H1 (cell line): ENCODE measurements around the gene SH3TC2.

Source experiments
- BCL11A ChIP-seq, 2 experiments: IDR thresholded peaks; one replicate each; pipeline ENCODE4 v1.6.1; 2011; ENCODE audit warnings: low read depth in 2 of 2, low read length in 2 of 2, mild to moderate bottlenecking in 2 of 2
- CEBPB ChIP-seq: IDR thresholded peaks from 2 replicates; pipeline ENCODE4 v1.6.1; 2012; ENCODE audit warnings: low read depth, low read length
- PHF8 ChIP-seq: fragments of 200-600 bp; sonication (generic); conservative IDR thresholded peaks from 2 replicates; pipeline ENCODE4 v1.7.1; 2012; ENCODE audit warnings: low read depth, mild to moderate bottlenecking, inconsistent platforms, low read length, moderate library complexity
- POLR2A ChIP-seq, 2 experiments: IDR thresholded peaks; 1 replicate in 1 of 2; 2 replicates in 1 of 2; pipeline ENCODE4 v1.6.1; 2011; ENCODE audit warnings: low read depth in 2 of 2, low read length in 2 of 2, mild to moderate bottlenecking in 2 of 2; ENCODE audit errors: control extremely low read depth in 1 of 2
- TF ChIP-seq, protein P1 (sequence below), 3 experiments: IDR thresholded peaks; 1 replicate in 2 of 3; 2 replicates in 1 of 3; pipeline versions ENCODE4 v1.5.1 to v1.6.1; 2011; ENCODE audit warnings: low read length in 3 of 3, mild to moderate bottlenecking in 3 of 3, inconsistent platforms in 2 of 3, low read depth in 1 of 3, moderate library complexity in 1 of 3; ENCODE audit not compliant: insufficient read depth in 1 of 3; ENCODE audit errors: control extremely low read depth in 1 of 3

DNA sequence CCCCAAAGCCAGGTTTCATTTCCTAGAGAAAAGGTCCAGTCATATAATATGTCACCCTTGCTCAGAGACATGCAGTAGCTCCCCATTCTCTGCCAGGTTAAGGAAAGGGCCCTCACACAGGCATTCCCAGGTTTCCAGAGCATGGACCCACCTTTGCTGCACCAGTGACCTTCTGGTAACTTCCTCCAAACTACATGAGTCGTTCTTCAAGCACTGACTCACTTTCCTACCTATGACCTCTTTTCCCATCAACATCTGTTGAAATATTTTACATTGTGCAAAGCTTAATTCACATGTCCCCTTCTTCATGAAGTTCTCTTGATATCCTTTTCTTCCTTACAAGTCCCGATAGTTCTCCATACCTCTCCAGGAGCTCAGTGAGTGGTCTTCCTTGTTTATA is 25.9 kb downstream of the SH3TC2 start:
- TF ChIP-seq PHF8: no peak
- no peak for TF ChIP-seq POLR2A (IDR thresholded peaks at IDR 0.05; ENCODE audit: control extremely low read depth in 1 of 2, low read depth in 2 of 2, low read length in 2 of 2)
- TF ChIP-seq, protein P1, sequence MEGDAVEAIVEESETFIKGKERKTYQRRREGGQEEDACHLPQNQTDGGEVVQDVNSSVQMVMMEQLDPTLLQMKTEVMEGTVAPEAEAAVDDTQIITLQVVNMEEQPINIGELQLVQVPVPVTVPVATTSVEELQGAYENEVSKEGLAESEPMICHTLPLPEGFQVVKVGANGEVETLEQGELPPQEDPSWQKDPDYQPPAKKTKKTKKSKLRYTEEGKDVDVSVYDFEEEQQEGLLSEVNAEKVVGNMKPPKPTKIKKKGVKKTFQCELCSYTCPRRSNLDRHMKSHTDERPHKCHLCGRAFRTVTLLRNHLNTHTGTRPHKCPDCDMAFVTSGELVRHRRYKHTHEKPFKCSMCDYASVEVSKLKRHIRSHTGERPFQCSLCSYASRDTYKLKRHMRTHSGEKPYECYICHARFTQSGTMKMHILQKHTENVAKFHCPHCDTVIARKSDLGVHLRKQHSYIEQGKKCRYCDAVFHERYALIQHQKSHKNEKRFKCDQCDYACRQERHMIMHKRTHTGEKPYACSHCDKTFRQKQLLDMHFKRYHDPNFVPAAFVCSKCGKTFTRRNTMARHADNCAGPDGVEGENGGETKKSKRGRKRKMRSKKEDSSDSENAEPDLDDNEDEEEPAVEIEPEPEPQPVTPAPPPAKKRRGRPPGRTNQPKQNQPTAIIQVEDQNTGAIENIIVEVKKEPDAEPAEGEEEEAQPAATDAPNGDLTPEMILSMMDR (IDR thresholded peaks at IDR 0.05; ENCODE audit: control extremely low read depth in 1 of 3, insufficient read depth in 1 of 3, low read depth in 1 of 3, low read length in 3 of 3): no peak
- TF ChIP-seq CEBPB: no peak
- TF ChIP-seq BCL11A (IDR thresholded peaks at IDR 0.05; ENCODE audit: low read depth in 2 of 2, low read length in 2 of 2): no peak
